ENCODE data around the gene TDRKH.
"Not testable (repeated sequence)": the region's sequence is repeated elsewhere in the genome, so short reads cannot be mapped to it uniquely, and the experiment has no call there.

TDRKH gene

DNA sequence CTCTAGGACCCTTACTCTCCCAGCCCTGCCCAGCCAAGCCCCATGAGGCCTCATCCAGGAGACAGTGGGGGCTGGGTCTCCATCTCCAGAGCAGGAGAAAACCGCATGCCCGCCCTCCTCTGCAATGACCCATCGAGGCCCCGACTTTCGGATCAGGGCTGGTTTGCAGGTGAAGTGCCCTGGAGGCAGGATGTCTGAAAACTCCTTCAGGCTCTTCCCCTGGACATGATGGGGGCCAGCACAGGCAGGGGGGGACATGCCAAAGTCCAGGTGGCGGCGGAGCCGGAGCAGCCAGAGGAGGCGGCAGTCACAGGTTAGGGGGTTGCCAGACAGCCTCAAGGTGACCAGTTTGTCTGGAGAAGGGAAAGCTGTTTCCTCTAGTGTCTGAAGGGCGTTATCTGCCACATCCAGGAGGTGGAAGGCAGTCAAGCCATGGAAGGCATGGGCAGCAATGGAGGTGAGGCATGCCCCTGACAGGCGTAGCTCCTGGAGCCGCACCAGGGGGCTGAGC, 11.1 kb upstream of the TDRKH start:
- no peak for DNase-seq

GRCh38 chr1:151800830-151801229, 10.5 kb upstream of the TDRKH start:
- DNase-seq, result no peak

DNA sequence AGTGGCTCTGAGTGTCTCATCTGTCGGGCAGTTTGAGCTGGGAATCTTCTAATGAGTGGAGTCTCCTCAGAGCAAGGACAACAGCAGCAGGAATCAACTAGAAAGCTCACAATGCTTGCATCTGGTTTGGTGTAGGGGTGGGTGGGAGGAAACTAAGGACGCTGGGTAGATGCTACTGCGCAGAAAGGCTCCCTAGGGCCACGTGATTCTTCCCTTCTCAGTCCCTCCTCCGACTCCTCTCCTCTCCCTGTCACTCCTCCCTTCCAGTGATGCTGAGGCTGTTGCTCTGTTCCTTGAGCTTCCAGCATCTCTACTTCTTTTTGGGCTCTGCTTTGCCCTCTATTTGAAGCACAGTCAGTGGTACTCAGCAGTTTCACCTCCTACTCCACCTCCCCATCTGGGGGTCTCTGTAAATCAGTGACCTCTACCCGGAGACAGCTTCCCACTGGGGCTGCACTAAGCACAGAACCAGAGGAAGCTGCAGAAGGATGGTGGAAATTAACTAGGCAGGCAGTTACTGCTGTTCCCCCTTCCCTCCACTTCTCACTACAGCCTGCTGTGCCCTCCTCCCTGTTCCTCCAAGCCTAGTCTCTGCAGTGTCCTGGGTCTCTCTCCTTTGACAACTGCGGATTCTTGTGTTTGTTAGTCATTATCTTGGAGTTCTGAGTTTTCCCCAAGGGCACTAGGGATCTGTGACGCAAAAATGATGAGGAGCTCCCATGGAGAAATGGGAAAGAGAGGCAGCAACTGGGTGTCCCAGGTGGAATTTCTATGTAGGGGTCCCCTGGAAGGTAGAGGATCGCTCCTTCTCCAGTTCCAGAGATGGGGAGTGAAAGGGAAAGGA, 9.1 kb upstream of the TDRKH start:
- DNase-seq, result peak; percentile 57

- no peak for DNase-seq
These were observed 8.3 kb upstream of the TDRKH start for GRCh38 chr1:151798571-151798970.

- DNase-seq, result peak; percentile 45
These were observed 796 bp upstream of the TDRKH start for GRCh38 chr1:151790940-151791651.

- no peak for DNase-seq
These were observed 2.6 kb downstream of the TDRKH start for GRCh38 chr1:151787689-151788088.

GRCh38 chr1:151783796-151784195, 6.5 kb downstream of the TDRKH start:
- DNase-seq, result no peak

DNA sequence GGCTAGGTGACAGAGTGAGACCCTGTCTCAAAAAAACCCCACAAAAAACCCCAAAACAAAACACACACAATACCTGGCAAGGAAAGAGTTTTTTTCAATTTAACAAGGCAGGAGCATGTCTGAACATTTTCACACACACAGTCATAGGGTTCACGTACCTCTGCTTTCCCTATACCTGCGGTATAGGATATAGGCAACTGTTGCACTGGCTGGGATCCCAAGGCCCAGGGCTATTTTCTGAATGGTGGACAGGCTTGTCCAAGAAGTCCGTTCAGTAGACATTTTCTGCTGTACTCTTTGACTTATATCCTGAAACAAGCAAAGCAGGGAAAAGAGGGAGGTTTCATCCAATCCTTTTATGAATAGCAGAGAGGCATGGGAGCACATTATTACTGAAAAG, 7.6 kb downstream of the TDRKH start:
- no peak for DNase-seq

DNA sequence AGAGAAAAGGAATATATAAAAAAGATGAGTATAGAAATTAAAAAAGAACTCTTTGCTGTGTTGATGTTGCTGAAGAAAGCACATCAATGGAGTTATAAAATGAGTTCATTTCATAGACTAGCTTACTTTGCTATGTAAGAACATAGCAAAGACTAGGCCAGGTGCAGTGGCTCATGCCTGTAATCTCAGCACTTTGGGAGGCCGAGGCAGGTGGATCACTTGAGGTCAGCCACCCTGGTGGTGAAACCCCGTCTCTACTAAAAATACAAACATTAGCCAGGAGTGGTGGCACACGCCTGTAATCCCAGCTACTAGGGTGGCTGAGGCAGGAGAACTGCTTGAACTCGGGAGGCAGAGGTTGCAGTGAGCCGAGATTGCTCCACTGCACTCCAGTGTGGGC, 8.3 kb downstream of the TDRKH start:
- DNase-seq, result not testable (repeated sequence)

- not testable (repeated sequence) for DNase-seq
These were observed 9.6 kb downstream of the TDRKH start for GRCh38 chr1:151780736-151781135.

- DNase-seq, result no peak
These were observed 10.4 kb downstream of the TDRKH start for GRCh38 chr1:151779852-151780251.

GRCh38 chr1:151777317-151777716, 13.0 kb downstream of the TDRKH start:
- no peak for DNase-seq

- no peak for DNase-seq
These were observed 13.6 kb downstream of the TDRKH start for GRCh38 chr1:151776665-151777062.

DNA sequence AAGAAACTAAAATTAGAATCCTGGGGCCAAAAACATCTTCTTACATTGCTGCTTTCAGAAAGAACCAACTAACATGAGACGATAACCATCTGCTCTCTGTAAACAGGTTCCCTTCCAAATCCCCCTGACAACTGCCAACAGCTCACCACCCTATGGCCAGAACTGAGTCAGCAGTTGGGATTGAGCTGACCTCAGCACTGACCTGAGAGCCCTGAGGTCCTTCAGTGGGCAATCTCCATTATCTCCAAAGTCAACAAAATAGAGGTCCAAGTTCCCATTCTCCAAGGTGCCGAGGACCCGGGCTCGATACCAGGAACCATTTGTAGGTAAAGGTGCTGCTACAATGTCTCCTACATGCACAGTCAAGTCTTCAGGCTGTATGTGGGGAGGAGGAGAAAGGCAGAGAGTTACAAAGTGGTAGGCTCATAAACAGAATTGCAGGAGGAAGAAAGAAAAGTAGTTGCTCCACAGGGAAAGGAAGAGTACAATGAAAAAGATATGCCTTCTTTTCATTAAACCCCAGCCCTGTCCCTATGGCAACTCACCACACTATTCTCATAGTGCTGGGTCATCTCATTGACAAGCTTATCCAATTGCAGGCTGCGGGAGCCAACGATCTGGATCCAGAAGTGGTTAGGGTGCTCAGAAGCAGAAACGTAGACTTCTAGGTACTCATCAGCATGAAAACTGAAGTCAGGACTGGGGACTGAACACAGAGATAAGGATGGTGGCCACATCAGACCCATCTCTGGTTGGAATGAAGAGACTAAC, 14.2 kb downstream of the TDRKH start:
- DNase-seq, result no peak

GRCh38 chr1:151774256-151774922, 15.9 kb downstream of the TDRKH start:
- DNase-seq, result no peak

- DNase-seq, result peak; percentile 19
These were observed 16.6 kb downstream of the TDRKH start for GRCh38 chr1:151773702-151774101.

GRCh38 chr1:151769270-151769669, 21.0 kb downstream of the TDRKH start:
- DNase-seq, result not testable (repeated sequence)

DNA sequence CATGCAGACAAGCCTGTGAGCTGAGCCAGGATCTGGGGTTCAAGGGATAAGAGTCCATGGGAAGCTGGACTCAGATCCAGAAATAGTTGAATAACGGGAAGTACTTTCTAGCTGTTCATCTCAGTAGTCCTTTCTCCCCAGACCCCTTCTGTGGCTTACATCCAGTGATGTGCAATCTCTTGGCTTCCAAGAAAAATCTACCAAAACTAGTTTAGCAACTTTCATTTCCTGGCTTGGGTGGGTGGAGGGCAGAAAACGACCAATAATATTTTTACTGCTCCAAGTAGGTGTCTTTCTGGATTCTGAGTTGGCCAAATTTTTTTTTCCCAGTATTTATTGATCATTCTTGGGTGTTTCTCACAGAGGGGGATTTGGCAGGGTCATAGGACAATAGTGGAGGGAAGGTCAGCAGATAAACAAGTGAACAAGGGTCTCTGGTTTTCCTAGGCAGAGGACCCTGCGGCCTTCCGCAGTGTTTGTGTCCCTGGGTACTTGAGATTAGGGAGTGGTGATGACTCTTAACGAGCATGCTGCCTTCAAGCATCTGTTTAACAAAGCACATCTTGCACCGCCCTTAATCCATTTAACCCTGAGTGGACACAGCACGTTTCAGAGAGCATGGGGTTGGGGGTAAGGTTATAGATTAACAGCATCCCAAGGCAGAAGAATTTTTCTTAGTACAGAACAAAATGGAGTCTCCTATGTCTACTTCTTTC, 21.8 kb downstream of the TDRKH start:
- not testable (repeated sequence) for DNase-seq

DNA sequence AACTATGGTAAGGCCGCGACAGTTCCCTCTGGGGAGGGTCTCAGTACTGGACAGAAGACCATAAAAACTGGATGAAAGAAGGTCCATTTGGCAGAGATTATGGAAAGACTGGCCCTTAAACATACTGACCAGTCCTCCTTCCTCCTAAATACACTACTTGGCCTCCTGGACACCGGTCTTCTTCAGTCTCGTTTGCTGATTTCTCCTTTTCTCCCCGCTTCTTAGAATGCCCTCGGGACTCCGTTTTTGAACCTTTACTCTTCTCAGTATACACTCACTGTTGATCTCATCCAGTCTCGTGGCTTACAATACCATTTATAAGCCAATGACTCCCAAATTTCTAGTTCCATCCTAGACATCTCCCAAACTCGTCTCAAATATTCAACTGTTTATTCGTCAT, 26.3 kb downstream of the TDRKH start:
- DNase-seq, result peak; percentile 4

DNA sequence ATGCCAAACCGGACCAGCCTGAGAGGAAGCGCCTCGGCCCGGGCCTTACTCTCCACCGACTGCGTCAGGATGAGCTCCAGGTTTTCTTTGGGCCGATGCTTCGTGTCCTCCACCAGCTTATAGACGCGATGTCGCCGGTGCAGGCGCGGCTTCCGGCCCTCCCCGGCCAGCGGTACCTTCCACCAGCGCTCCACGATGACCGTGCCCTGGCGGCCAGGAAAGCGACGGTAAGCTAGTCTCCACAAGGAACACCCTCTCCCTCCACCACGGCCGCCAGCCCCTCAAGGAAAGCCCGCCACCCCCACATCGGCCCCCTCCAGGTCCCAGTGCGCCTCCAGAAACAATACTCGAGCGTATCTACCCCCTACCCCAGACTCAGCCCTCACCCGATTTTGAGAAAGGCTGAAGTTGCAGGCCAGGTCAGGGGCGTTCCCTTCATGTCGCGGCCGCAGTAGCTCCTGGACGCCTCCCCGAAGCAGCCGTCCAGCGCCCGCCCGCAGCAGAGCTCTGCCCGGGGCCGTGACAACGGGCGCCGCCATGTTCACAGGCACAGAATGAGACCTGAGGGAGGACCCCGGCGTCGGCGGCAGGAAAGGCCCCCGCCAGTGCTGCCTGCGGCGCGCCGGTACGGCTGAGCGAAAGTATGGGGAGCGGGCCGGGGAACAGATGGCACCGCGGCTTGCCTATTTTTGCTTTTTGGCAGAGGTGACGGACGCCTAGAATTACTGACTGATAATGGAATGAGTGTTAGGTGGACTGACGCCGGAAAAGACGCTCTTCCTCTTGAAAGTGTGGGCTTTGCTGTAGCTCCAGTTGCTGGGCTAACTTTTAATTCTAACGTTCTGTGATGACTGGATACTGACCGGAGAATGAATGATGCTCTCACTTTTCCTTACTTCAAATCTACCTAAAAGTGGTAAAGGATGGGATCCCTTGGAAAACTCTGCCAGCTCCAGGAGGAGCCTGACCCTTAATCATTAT, 27.1 kb downstream of the TDRKH start, which contains the start of gene MRPL9:
Gene MRPL9 (minus strand): TSS at position 556 of the 981 bp plus-strand sequence. CDS start 17 bp downstream, at position 539.
- DNase-seq, result peak; percentile 84

All from EL (cell line).